HG03558 (cell line): ENCODE results near the gene GRIK4.

Source experiments
- ATAC-seq: cut with Tn5 transposase; IDR thresholded peaks from one replicate; pipeline ENCODE4 v1.9.1; 2021; ENCODE audit warnings: moderate number of reproducible peaks; ENCODE audit not compliant: unreplicated experiment; ENCODE audit errors: extremely low read depth

The GRIK4 gene

DNA sequence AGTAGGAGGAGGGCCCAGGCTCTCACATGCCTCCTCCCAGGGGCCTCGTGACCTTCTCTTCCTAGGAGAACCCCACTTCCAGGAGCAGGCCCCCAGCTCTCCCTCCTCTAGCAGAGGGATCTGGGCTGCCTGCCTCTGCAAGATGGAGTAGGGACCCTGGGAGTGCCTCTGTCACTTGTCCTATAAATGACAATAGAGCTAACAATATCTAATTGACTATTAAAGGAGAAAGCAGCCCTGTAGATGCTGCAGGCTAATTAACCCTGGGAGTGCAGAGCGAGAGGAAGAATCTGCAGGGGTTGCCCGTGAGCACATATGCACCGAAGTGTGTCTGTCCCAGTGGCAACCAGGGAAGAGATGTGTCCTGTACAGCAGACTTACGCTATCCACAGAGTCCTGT lies 184.4 kb downstream of the GRIK4 start:
- ATAC-seq = no peak

DNA sequence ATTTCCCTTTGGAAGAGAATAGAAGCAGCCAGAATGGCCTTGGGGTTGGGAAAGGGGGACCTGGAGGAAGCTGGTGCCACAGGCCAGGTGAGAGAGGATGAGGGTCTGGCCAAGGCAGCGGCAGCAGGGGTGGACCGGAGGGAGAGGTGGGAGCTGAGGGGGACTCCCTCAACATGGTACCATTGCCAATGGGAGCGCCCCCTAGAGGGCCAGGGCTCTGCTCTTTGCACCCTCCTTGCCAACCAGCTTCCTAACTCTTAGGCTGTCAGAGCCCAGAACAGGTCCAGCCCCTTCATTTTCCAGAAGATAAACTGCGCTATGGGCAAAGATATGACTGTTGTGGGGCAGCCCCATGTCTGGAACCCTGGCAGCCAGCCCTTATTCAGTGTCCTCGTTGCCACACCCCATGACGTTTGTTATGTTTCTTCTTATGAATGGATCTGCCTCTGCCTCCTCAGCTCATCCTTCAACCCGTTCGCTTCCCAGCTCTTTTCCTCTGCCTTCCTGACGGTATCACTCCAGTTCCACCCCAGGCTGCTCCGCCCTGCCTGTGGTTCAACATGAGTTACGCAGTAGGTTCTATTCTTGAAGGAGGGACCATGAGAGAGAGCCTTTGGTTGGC lies 185.2 kb downstream of the GRIK4 start:
- no peak for ATAC-seq

DNA sequence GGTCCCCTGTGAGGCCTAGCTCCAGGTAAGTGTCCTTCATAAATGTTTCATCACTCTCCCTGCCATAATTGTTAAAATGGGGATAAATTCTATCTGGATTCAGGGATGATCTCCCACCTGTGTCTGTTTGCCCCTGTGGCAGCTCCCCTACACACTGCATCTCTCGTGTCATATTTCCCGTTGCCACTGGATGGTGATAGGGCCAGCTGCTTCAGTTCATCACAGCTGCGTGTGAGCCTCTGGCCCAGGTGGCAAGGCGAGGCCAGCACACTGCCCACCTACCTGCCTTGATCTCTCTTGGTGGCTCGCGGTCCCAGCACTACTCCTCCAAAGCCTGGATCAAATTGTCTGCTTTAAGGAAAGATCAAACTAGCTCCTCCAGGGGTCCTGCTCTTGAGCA lies 187.4 kb downstream of the GRIK4 start:
- no peak for ATAC-seq

DNA sequence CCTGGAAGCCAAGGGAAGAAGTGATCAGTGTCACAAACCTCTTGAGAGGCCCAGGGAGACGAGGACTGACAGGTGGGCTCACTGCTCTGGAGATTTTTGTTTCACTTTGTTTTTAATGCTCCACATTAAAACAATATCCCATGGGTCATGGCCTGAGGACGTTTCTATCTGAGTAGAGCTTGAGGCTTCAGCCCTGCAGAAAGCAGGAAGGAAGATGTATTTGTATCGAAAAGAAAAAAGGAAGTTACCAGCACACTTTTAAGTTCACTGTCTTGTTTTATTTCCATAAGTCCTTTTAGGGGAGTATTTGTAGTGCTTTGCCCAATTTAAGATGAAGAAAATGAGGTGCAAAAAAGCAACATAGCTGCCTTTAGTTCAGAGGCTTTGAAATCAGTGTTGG lies 191.1 kb downstream of the GRIK4 start:
- ATAC-seq = no peak

DNA sequence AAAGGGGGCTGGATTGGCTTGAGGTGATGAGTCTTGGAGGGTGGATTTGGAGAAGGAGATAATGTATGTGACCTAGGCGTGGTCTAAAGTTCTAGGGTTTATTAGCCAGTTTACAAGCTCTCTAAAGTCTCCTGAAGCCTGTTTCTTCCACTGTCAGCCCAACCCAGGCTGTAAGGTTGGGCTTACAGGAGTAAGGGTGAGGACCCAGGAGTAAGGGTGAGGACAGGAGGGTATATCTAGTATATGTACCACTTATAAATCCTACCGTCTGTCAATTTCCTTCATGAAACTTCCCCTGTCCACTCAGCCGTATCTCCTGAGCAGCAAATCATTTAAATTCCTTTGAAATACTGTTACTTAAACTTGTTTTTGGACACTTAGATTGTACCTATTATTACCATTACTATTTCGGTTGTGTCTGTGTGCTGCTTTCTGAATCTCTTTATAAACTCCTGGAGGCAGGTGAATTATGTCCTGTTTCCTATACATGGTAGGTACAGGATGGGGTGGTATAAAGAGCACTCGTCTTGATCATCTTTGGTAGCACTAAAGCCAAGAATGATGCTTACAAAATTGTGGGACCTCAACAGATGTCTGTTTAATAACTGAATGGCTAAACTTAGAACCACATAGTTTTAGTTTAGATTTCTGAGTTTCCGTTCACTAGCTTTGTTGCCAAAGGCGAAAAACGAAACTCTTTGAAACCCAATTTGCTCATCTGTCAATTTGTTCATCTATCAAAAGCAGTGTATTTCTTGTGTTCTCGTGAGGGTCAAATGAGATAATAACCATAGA lies 192.0 kb downstream of the GRIK4 start:
- peak; percentile 53 for ATAC-seq

DNA sequence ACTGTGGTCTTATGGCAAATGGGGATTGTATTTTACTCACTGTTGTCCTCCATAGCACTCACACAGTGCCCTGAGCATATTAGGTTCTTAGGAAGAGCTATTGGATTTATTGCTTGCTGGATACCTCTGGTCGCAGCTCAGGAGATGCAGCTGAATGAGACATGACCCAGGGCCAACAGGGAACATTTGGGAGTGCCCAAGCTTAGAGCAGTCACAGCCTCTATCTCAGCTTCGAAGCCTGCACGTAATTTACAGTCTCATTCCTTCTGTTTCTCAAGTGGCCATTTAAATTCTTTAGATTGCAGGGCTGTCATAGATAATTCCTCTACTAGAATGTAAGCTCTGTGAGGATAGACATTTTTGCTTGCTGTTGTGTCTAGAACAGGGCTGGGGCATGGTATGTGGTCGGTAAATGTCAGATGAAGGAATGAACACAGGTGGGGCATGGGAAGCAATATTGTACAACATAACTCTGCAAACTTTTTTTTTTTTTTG lies 192.8 kb downstream of the GRIK4 start:
- ATAC-seq = no peak

DNA sequence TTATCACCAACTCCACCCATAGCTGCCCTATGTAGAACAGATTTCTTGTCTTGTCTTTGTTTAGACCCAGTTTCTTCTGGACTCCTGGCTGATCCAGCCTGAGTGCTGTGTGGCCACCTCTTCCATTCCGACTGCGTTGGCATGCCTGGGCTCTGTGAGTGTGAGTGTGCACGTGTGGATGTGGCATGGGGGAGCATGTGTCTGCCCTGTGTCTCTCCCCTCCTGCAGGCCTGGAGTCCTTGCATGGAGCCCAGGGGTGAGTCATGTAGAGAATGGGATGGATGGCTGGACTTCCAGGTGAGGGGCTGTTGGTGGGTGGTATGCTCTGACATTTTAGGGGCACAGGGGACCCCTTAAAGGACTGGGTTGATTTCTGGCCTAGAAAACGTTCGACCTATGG lies 194.7 kb downstream of the GRIK4 start:
- no peak for ATAC-seq

DNA sequence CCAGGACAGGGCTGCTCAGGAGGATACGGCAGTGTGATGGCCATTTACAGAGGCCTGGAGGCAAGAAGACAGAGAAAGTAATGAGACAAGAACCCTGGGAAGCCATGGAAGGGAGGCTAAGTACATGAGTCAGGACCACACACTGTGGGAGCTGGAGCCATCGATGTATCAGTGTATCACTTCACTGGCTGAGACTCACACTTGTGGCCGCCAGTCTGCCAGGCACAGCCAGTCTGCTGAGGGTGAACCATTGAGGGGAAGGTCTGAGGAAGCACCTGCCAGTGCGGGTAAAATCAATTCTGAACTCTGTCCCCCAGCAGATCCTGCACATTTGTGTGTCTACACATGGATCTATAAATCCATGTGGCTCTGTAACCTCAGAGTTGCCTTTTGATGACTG lies 195.6 kb downstream of the GRIK4 start:
- ATAC-seq = no peak

DNA sequence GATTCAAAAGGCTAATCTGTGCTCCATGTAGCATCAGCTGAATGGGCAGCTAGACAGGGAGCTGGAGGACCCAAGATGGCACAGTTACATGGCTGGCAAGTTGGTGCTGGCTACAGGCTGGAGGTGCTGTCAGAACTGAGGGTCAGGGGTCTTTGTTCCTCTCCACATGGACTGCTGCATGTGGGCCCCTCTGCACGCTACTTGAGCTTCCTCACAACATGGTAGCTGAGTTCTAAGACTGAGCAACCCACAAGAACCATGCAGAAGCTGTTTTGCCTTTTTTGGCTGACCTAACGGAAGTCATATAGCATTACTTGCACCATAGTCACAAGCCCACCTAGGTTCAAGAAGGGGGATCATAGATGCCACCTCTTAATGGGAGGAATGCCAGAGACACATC lies 196.1 kb downstream of the GRIK4 start:
- ATAC-seq = no peak

DNA sequence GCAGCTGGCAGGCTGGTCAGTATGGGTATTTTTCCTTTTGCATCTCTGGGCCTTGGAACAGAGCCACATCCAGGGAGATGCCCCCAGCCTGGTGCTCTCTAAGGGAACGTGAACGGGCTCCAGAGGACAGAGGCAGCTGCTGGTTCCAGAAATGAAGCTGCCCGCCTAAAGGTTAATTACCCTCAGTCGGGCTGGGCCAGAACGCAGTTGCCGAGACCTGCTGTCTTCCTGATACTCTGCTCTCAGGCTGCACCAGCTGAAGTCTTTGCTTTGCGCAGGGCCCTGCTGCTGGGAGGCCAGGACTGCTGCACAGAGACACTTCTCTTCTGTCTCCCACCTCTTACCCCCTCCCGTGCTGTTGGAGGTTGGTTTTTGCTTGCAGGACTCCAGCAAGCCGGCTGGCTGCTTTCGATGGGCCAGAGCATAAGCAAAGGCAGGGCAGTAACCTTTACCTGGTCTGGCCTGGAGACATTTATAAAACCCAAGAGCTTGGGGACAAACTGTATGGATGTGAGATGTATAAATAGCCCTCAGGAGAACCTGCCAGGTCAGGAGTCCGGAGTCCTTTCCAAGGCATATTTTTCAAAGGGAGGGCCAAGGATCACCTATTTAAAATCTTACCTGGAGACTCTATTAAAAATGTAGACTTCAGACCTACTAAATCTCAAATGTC lies 197.1 kb downstream of the GRIK4 start:
- no peak for ATAC-seq

DNA sequence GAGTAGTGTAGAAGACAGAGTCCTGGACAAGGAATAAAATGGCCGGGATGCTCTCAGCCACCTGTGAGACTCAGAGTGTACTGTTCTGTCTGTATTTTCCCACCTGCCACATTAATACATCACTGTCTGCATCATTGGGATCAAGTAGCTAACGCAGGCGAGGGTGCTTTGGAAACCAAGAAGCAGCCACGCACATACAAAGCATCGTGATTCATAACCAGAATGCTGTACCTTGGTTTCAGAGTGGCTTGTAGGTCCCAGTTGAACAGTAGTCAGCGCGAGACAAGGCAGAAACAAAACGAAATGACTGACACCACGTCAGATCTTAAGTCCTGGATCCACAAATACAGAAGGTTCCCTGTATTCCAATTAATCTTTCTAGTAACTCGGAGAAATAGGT lies 198.3 kb downstream of the GRIK4 start:
- ATAC-seq = no peak

DNA sequence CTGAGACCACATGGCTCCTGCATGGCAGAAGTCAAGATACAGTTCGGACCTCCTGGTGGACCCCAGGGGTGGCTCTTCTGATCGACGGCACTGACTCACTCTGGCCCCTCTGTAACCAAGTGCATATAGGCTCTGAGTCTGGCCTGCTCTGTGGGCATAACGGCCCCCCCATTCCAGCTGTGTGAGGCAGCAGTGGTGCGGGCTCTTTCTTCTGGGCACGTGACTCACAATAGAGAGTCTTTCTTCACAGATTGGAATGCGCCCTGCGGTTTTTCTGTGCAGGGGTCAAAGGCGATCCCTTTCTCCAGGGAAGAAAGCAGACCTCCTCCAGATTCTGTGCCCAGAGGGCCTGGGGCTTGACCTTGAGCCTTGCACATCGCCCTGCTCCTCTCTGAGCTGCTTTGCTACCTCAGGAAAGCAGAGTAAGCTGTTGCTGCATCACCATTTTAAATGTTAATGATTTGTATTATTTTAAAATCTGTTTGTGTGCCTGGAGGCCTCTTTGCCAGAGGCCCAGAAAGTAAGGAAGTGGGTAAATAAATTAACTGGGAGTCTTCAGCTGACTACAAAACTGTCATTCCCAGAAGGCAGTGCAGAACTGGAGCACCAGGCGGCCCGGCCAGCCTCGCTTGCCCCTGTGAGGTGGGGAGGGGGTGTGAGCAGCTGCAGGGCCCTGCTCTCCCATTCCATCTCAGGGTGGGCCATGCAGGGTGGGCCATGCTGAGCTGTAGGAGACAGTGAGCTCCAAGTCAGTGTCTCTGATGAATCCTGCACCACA lies 199.0 kb downstream of the GRIK4 start:
- ATAC-seq = no peak

DNA sequence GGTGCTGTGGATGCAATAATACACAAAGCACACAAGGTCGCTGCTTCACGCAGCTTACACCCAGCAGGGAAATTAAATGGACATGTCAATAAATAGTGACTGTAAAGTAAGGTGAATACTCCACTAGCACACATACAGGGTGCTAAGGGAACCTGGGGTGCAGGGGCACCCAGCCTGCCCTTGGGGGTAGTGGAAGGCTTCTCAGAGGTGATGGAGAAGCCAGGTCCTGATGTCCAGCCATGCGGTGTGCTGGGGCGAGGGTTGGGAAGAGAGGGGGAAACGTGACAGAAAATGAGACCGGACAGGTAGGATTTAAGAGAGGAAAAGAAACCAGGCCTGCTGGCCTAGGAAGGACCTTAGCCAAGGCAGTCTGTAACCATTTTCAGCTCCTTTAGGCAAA lies 200.5 kb downstream of the GRIK4 start:
- ATAC-seq = no peak

DNA sequence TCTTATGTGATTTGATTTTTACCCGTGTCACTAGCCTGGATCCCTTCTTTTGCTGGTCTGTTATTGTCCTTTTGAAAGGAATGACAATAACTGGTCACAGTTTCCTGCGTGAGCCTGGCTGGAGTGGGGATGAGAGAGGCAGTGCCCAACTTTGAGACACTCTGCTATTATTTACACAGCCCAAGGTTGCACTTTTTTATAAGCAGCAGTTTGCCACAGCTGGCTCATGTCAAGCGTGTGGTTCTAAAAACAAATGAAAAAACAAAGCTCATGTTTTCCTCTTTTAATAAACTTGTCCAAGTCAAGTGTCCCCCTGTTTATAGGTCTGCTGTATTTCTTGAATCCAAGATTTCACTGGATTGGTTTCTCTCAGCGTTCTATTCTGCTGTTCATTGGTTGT lies 201.3 kb downstream of the GRIK4 start:
- no peak for ATAC-seq

DNA sequence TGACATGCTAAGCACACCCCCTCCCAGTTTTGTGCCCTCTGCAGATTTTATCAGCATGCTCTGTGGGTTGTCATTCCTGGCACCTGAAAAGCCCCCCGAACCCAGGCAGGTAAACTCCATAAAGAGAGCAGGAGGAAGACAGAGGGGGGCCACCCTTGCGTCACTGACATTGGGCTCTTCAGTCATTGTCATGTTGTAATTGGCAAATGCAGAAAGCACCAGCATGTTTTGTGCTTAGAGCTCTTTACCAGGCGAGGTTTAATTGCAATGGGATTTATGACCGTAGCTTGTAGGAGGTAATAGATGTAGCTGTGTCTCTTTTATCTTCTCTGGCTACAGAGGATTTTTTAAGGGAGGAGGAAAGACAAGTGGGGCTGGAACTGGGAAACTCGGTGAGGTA lies 201.7 kb downstream of the GRIK4 start:
- no peak for ATAC-seq

DNA sequence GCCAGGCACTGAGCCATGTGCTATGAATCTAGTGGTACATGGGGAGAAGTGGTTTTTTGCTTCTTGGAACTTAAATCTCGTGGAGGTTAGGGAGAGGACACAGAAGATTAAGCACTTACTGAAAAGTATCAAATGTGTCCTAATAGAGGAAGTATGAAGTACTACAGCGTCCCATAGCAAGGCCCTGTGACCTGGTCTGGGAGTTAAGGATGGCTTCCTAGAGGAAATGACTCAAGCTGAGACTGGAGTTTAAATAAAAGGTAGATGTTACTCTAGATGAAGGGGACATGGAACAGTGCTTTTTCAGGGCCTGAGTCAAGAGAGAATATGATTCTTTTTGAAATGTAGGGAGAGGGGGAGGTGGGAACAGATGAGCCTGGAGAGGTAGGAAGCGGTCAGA lies 202.9 kb downstream of the GRIK4 start:
- no peak for ATAC-seq

DNA sequence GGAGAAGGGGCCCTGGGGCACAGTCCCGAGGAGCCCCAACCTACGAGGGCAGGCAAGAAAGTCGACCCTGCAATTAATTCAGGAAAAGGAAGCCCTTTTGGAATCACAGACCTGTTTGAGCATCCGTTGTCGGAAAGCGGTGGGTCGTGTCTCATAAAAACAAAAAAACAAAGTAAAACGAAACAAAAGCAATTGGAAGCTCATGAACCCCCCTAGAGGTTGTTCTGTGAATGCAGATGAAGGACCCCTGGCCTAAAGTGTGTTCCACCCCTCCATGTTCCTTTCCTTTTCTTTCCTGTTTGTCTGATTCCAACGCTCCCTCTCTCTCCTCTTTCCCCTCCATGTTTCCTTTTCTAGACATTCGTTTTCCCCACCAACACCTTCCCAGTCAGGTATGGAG lies 203.7 kb downstream of the GRIK4 start:
- ATAC-seq = no peak

DNA sequence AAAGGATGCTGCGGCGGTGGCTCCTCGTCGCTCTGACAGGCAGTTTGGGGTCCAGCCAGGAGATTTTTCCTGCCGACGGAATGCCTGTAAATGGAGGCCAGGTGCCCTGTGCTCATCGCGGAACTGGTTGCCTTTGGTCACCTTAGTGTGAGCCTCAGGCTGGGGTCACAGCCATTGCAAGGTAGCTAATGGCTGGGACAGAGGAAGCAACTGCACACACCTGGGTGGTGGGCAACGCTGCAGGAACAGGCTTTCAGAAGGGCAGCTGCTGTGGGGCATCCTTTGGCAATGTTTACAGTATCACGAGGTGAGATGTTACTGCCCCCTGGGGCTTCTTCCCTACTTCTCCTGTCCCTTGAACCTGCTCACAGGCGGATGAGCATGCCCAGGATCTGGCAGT lies 205.5 kb downstream of the GRIK4 start:
- no peak for ATAC-seq

DNA sequence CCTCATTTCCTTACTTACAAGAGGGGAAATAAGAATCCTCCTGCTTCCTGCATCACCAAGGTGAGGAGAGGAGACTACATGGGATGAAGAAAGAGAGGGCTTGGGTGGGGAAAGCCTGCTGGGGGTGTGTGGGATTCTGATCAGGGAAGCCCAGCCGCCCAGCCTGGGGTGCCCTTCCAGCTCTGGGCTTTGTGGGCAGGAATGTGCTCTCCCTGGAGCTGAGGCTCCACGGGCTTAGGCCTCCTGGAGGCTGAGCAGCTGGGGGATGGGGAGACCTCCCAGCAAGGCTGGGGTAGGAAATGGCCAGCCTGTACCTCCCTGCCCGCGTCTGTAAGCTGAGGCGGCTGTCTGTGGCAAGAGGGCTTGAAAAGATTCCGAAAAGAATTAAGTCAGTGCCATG lies 206.1 kb downstream of the GRIK4 start:
- no peak for ATAC-seq

DNA sequence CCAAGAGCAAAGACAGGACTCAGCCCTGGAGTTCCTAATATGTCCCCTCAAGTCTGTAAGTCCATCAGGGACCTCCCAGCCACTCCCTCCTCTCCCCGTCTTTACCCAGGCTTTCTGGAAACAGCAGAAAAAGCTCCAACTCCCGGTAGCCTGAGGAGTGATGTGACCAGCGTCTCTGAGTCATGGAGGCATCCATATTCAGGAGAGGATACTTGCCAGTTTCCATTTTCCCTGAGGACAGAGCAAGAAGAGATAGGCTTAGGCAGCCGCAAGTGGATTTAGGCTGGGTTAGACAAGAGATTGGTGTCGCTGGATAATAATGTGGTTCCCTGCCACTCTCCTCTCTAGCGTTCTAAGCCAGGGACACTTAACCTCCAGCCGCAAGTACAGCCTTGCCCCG lies 206.6 kb downstream of the GRIK4 start:
- ATAC-seq = no peak

DNA sequence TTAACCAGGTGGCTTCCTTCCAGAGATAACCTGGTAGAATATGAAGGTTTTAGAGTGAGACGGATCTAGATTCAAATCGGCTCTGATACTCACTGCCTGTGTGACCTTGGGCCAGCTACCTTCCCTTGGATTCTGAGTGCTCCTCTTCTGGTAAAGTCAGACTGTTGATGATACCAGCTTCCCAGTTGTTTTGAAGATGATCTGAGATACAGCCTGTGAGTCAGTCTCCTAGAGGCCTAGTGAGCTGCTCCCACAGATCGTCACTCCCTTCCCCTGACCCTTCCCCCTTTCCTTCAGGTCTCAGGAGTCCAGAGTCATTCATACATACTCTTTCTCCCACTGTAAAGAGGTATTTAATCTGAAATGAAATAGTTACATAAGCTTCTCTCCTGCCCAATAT lies 207.8 kb downstream of the GRIK4 start:
- no peak for ATAC-seq
